Peyer's patch (tissue), 4 donors: ENCODE measurements around the gene SBF1. TPM values are rescaled to one million over a fixed set of nuclear protein-coding genes. Genes with fewer than 3 reads are reported as not detected.
"Not testable (repeated sequence)": the region's sequence is repeated elsewhere in the genome, so short reads cannot be mapped to it uniquely, and the experiment has no call there.

Experiments
- DNase-seq, 3 donors: peaks; one replicate each; pipeline ENCODE4 v3.0.0-alpha.2; 2017 to 2019
- H3K27ac ChIP-seq, 4 donors: fragments of 200-600 bp; sonication (generic); one replicate each; pipeline ENCODE4 v1.5.1; 2016 to 2019
- H3K27me3 ChIP-seq, 2 donors: fragments of 200-600 bp; sonication (generic); one replicate each; pipeline ENCODE4 v1.5.1; 2019
- H3K36me3 ChIP-seq, 3 donors: fragments of 200-600 bp; sonication (generic); one replicate each; pipeline ENCODE4 v1.5.1; 2016 to 2019
- H3K4me1 ChIP-seq, 4 donors: fragments of 200-600 bp; sonication (generic); one replicate each; pipeline ENCODE4 v1.5.1; 2016 to 2019
- H3K4me3 ChIP-seq, 4 donors: fragments of 200-600 bp; sonication (generic); 1 replicate in 3 of 4; 2 replicates in 1 of 4; pipeline ENCODE4 v1.5.1; 2016 to 2019; ENCODE audit warnings: mild to moderate bottlenecking in 1 of 4
- H3K9me3 ChIP-seq, 4 donors: fragments of 200-600 bp; sonication (generic); one replicate each; pipeline ENCODE4 v1.5.1; 2016 to 2019; ENCODE audit warnings: mild to moderate bottlenecking in 1 of 4
- POLR2A ChIP-seq, 2 donors: fragments of 450-650 bp; IDR thresholded peaks; one replicate each; pipeline ENCODE4 v1.5.1; 2017; ENCODE audit warnings: antibody characterized with exemption in 2 of 2, mild to moderate bottlenecking in 2 of 2, moderate library complexity in 2 of 2
- total RNA-seq, 4 donors: library from RNA; depleted of rRNA; stranded (reverse); fragments of >200 nt; gene quantifications; one replicate each; pipeline ENCODE4 v1.1.0, GENCODE V29; 2016
- TF ChIP-seq, protein P1 (sequence below), 6 experiments: fragments of 450-650 bp in 4 of 6; fragments of 200-600 bp in 2 of 6; sonication (generic) in 1 of 6; IDR thresholded peaks; one replicate each; pipeline ENCODE4 v1.5.1; 2017 to 2019; ENCODE audit warnings: antibody characterized with exemption in 6 of 6, mild to moderate bottlenecking in 3 of 6, moderate library complexity in 1 of 6

The SBF1 gene
- total RNA-seq, 4 donors from 2014 or later = 72.0 to 133 (median 121) TPM

DNA sequence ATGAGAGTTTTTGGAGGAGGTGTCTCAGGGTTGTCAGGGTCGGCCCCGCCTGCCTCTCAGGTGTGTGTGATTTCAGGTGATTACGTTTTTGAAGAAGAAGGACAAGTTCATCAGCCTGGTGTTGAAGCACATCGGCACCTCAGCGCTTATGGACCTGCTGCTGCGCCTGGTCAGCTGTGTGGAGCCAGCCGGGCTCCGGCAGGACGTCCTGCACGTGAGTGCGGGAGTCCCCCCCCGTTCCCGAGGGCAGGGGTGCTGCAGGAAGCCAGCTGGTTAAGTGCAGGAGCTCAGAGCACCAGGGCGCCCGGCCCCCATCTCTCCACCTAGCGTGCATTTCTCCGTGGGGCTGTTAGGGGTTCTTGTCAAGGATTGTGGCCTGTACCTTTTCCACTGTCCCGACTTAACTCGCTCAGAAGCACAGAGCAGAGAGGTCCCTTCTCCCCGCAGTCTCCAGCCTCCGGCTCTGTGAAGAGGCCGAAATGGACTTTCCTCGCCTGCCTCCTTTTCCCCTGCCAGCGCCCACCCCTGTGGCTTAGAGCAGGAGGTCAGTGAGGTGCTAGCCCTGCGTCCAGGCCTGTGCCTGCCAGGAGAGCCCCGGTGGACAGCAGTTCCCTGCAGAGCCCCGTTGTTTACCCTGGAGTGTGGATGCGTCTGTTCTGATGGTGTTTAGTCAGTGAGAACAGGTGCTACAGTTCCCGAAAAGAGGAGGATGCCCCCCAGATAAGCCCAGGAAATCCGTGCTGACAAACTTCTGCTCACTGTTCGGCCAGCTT lies 60.2 kb downstream of the SBF1 start:
- peaks cover 0 to 81% (median 0%) of the 10 kb centered on the region in 3 donors for H3K36me3 ChIP-seq
- DNase-seq = no peak
- H3K4me3 ChIP-seq = no peak overlapping the region
- H3K9me3 ChIP-seq = no peaks in the 10 kb centered on the region
- TF ChIP-seq POLR2A (IDR thresholded peaks at IDR 0.05) = no peak
- TF ChIP-seq, protein P1, sequence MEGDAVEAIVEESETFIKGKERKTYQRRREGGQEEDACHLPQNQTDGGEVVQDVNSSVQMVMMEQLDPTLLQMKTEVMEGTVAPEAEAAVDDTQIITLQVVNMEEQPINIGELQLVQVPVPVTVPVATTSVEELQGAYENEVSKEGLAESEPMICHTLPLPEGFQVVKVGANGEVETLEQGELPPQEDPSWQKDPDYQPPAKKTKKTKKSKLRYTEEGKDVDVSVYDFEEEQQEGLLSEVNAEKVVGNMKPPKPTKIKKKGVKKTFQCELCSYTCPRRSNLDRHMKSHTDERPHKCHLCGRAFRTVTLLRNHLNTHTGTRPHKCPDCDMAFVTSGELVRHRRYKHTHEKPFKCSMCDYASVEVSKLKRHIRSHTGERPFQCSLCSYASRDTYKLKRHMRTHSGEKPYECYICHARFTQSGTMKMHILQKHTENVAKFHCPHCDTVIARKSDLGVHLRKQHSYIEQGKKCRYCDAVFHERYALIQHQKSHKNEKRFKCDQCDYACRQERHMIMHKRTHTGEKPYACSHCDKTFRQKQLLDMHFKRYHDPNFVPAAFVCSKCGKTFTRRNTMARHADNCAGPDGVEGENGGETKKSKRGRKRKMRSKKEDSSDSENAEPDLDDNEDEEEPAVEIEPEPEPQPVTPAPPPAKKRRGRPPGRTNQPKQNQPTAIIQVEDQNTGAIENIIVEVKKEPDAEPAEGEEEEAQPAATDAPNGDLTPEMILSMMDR (IDR thresholded peaks at IDR 0.05) = no peak
- no peak overlapping the region for H3K27ac ChIP-seq
- no peaks in the 10 kb centered on the region for H3K4me1 ChIP-seq
- no peaks in the 10 kb centered on the region for H3K27me3 ChIP-seq

DNA sequence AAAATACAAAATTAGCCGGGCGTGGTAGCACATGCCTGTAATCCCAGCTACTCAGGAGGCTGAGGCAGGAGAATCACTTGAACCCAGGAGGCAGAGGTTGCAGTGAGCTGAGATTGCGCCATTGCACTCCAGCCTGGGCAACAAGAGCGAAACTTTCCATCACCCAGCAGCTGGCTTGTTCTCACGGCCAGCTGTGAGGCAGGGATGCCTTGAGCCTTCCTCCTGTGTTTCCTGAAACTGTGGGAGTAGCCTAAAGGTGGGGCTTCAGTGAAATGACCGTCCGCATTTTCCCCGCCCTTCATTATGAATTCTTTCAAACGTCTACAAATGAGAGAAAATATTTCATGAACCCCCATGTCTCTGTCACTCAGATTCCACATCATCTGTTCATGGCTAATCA lies 65.9 kb downstream of the SBF1 start:
- peaks cover 0 to 57% (median 0%) of the 10 kb centered on the region in 3 donors for H3K36me3 ChIP-seq
- H3K27me3 ChIP-seq, H3K4me3 ChIP-seq, H3K27ac ChIP-seq, H3K9me3 ChIP-seq, DNase-seq, H3K4me1 ChIP-seq: not testable (repeated sequence)

GRCh38 chr22:50408311-50408710 lies 66.5 kb downstream of the SBF1 start:
- TF ChIP-seq, protein P1 (IDR thresholded peaks at IDR 0.05) = no peak
- TF ChIP-seq POLR2A (IDR thresholded peaks at IDR 0.05) = no peak
- Histone ChIP-seq H3K9me3 (no peaks in the 10 kb centered on the region), H3K27me3 (no peaks in the 10 kb centered on the region), H3K4me1 (no peaks in the 10 kb centered on the region), H3K36me3 (peaks cover 0 to 53% (median 0%) of the 10 kb centered on the region in 3 donors), H3K4me3 (no peak overlapping the region), H3K27ac (no peak overlapping the region)
- no peak for DNase-seq

GRCh38 chr22:50406416-50407170 lies 68.2 kb downstream of the SBF1 start:
- no peak for DNase-seq
- Histone ChIP-seq H3K27ac (no peak overlapping the region), H3K27me3 (no peaks in the 10 kb centered on the region), H3K4me3 (no peak overlapping the region), H3K36me3 (peaks cover 0 to 57% (median 0%) of the 10 kb centered on the region in 3 donors), H3K4me1 (no peaks in the 10 kb centered on the region), H3K9me3 (no peaks in the 10 kb centered on the region)
- TF ChIP-seq, protein P1 (IDR thresholded peaks at IDR 0.05) = no peak
- no peak for TF ChIP-seq POLR2A (IDR thresholded peaks at IDR 0.05)

DNA sequence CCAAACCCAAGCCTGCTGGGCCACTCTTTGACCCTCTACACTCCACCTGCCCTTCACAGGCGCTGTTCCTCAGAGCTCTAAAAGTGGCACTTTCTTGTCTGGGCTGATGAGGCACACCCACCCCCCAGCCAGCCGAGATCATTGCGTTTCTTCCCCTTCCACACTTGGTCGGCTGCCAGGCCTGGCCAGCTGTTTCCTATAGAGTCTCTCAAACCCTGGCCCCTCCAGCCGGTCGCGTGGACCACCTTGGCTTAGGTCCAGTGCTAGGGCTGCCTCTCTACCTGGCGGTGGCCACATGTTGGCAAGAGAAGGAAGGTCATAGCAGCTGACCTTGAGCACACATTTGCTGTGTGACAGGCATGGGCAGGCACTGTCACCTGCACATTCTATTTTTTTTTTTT lies 71.1 kb downstream of the SBF1 start:
- DNase-seq = peak in 1 of 3 donors; percentile 63
- no peaks in the 10 kb centered on the region for H3K9me3 ChIP-seq
- TF ChIP-seq, protein P1 (IDR thresholded peaks at IDR 0.05) = no peak
- TF ChIP-seq POLR2A (IDR thresholded peaks at IDR 0.05) = no peak
- no peaks in the 10 kb centered on the region for H3K27me3 ChIP-seq
- H3K4me3 ChIP-seq = no peak overlapping the region
- peaks cover 0 to 10% (median 5%) of the 10 kb centered on the region in 4 donors for H3K4me1 ChIP-seq
- H3K36me3 ChIP-seq = peaks cover 0 to 35% (median 0%) of the 10 kb centered on the region in 3 donors
- H3K27ac ChIP-seq = peak overlapping the region in 1 of 4 donors; percentile 10

GRCh38 chr22:50401907-50402306 lies 72.9 kb downstream of the SBF1 start:
- H3K9me3 ChIP-seq = no peaks in the 10 kb centered on the region
- peaks cover 0 to 18% (median 0%) of the 10 kb centered on the region in 3 donors for H3K36me3 ChIP-seq
- TF ChIP-seq, protein P1 (IDR thresholded peaks at IDR 0.05) = no peak
- no peak for TF ChIP-seq POLR2A (IDR thresholded peaks at IDR 0.05)

More at GRCh38 chr22:50401907-50402306, 72.9 kb downstream of the SBF1 start:
- Histone ChIP-seq H3K4me1 (peaks cover 3 to 10% (median 5%) of the 10 kb centered on the region in 4 donors), H3K27me3 (no peaks in the 10 kb centered on the region), H3K4me3 (no peak overlapping the region), H3K27ac (no peak overlapping the region)
- DNase-seq = no peak
